UCSD-AML1 (cell line): Measurements from ENCODE around the gene GPR42.
A peak's percentile ranks its signal among the peaks of the same experiment; 100 is the strongest.

Source experiments
- DNase-seq: peaks from one replicate; lab custom pipeline; 2025; ENCODE audit not compliant: unreplicated experiment; lab: John Stamatoyannopoulos, UW

The GPR42 gene

DNA sequence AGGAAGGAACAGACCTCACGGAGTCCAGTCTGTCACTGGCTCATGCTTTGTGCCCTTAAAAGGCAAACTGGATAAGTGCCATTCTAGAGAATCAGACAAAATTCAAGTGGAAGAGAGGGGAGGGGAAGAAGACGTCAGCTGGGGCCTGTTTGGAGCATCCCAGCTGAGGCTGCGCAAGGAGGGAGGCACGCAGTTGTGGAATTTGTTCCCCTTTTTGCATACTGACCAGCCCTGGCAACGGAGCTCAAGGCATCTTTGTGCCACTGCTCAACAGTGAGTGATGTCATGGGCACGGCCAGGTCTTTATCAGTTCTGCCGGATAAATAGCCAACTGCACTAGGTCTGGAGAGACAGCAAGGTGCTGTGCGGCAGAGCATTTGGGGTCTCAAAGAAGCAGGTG, at the start of gene GPR42:
GPR42 (plus strand) TSS at position 347 of the 400 bp plus-strand sequence. CDS start 292 bp downstream, outside the sequence.
- DNase-seq: no peak

DNA sequence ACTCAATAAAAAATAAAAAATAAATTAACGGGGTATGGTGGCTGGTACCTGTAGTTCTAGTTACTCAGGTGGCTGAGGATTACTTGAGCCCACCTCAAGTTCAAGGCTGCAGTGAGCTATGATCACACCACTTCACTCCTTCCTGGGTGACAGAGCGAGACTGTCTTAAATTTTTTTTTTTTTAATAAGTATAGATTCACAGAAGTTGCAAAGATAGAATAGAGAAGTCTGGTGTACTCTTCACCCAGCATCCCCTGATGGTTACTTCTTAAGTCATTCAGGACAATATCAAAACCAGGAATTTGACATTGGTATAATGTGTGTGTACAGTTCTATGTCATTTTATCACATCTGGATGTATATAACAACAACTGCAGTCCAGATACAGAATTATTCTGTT, 49.6 kb upstream of the GPR42 start:
- no peak for DNase-seq

DNA sequence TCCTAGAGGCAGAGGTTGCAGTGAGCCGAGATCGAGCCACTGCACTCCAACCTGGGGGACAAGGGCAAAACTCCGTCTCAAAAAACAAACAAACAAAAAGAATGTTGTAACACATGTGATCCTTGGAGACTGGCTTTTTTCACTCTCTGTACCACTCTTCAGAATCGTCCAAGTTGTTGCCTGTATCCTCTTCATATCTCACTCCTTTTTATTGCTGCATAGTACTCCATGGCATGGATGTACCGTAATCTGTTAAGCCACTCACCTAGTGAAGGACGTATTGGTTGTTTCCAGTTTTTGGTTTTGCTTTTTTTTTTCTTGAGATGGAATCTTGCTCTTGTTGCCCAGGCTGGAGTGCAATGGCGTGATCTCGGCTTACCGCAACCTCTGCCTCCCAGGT, 48.9 kb upstream of the GPR42 start:
- DNase-seq: no peak

DNA sequence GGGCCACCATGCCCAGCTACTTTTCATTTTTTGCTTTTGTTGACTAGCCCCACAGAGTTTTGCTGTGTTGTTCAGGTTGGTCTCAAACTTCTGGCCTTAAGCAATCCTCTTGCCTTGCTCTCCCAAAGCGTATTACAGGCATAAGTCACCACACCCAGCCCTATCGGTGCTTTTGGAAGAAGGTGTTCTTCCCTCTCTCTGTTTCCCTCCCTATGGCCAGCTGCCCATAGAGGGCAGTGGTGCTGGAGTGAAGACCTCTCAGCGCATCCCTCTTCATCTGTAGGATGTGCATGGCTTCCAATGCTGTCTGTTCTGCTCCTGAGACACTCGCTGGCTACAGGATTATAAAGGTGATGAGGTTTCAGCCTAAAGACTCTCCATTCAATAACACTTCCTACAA, 43.2 kb upstream of the GPR42 start:
- no peak for DNase-seq

- DNase-seq: peak; percentile 58
These were observed 42.0 kb upstream of the GPR42 start, which contains the start of gene CD22 for GRCh38 chr19:35328851-35329285. Gene CD22, plus strand, starts transcription at chr19:35329187. Its CDS starts 2,854 bp downstream, at chr19:35332041.

- DNase-seq: no peak
These were observed 41.5 kb upstream of the GPR42 start for GRCh38 chr19:35329323-35329722.

DNA sequence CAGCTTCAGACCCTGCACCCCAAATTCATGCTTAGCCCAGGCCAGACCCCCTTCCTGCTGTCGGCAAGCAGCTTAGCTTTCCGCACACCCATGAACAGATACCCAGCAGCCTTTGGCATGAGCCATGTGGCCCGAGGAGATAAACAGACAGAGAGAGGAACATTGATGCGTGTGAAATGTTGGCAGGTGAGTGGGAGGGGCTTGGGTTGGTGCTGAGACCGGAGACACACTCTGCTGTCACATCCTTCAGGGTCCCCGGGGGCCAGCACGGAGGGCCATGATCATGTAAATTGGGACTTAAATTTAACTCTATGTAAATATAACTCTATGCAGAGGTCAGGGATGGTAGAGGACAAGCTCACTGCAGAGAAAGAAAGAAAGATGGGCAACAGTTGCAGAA, 40.4 kb upstream of the GPR42 start:
- DNase-seq: no peak

DNA sequence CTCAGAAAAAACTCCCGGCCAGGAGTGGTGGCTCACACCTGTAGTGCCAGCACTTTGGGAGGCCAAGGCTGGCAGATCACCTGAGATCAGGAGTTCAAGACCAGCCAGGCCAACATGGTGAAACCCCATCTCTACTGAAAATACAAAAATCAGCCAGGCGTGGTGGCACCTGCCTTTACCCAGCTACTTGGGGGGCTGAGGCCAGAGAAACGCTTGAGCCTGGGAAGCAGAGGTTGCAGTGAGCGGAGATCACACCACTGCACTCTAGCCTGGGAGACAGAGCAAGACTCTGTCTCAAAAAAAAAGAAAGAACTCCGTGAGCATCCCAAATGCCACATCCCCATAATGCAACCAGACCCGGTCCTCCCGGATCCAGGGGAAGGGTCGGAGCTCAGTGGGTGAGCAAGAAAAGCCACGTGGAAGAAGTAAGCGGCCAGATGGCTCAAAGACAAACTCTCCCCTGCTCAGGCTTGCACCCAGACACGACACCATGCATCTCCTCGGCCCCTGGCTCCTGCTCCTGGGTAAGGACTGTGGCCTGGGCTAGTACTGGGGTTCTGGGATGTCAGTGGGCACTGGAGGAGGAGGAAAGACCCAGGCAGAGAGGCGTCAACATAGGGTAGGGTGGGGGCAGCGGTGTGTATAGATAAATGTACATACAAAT, 39.2 kb upstream of the GPR42 start:
- no peak for DNase-seq

- no peak for DNase-seq
These were observed 38.1 kb upstream of the GPR42 start for GRCh38 chr19:35332817-35333216.

DNA sequence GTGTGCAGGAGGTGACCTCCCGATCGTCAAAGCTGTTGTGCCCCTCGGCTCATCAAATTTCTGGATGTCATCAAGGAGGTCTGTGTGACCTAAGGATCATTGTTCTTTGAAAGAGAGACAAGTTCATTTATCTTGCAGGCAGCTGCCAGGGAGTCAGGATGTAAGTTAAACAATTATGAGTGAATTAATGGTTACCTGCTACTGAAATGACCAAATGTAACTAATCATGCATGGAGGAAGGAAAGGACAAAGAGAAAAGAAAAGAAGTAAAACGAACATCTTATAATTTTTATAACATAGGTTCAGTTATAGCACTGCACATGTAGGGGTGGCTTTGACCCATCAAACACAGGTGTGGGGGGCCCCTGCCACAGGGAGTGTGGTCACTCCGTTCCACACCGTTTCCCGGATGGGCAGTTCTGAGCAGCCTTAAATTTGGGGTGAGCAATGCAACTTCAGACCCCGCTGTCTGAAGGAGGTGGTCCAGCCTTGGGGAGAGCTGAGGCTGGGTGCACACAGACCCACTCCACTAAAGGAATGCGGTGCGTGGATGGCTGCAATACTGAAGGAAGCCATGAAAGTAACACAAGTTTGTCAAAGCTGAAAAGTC, 36.6 kb upstream of the GPR42 start:
- no peak for DNase-seq

GRCh38 chr19:35336166-35336955, 34.5 kb upstream of the GPR42 start:
- no peak for DNase-seq

DNA sequence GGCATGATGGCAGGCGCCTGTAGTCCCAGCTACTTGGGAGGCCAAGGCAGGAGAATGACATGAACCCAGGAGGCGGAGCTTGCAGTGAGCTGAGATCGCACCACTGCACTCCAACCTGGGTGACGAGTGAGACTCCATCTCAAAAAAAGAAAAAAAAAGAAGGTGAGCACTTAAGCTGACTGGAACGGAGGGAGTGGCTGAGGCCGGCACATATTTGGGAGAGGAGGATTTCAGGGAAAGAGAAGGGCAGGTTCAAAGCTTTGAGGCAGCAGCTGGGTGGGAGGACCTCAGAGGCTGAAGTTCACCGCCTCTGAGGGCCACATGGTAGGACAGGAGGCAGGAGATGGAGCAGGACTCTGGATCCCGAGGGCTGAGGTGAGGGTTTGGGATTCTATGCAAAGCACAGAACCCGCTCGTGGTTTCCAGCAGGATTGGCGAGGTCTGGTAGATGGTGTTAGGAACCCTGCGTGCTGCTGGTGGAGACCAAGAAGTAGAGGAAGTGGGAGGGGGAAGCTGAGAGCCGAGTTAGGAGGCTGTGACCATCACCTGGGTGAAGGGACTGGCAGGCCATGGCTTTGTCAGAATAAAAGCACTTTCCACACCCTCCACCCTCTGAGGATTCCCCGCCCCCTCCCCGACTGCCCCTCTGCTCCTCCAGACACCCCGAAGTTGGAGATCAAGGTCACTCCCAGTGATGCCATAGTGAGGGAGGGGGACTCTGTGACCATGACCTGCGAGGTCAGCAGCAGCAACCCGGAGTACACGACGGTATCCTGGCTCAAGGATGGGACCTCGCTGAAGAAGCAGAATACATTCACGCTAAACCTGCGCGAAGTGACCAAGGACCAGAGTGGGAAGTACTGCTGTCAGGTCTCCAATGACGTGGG, 33.5 kb upstream of the GPR42 start:
- no peak for DNase-seq

DNA sequence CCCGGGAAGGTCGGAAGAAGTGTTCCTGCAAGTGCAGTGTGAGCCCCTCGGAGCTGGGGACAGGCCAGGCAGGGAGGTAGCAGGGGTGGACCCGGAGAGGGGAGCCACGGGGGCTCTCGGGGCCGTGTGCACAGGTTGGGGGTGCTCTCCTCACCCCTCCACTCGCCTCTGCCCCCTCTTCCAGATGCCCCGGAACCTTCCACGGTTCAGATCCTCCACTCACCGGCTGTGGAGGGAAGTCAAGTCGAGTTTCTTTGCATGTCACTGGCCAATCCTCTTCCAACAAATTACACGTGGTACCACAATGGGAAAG, 32.9 kb upstream of the GPR42 start:
- no peak for DNase-seq

- no peak for DNase-seq
These were observed 30.4 kb upstream of the GPR42 start for GRCh38 chr19:35340431-35340830.

DNA sequence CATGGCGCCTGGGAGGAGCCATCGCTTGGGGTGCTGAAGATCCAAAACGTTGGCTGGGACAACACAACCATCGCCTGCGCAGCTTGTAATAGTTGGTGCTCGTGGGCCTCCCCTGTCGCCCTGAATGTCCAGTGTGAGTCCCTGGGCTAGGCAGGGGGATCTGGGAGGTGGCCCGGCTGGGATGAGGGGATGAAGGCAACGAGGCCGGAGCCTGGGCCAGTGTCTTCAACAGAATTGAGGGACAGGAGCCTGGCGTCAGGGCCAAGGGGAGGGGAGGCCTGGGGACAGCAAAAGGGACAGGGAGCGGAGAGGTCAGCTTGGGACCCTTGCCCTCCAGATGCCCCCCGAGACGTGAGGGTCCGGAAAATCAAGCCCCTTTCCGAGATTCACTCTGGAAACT, 29.9 kb upstream of the GPR42 start:
- no peak for DNase-seq

DNA sequence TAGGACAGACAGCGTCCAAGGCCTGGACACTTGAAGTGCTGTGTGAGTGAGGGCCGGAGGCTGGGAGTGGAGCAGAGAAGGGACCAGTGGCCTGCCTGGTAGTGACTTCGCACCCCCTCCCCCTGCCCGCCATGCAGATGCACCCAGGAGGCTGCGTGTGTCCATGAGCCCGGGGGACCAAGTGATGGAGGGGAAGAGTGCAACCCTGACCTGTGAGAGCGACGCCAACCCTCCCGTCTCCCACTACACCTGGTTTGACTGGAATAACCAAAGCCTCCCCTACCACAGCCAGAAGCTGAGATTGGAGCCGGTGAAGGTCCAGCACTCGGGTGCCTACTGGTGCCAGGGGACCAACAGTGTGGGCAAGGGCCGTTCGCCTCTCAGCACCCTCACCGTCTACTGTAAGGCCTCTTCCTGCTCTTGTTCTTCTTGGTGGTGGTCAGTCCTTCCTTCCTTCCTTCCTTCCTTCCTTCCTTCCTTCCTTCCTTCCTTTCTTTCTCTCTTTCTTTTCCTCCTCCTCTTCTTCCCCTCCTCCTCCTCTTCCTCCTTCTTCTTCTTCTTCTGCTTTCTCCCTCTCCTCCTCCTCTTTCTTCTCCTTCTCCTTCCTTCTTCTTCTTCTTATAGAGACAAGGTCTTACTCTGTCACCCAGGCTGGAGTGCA, 29.2 kb upstream of the GPR42 start:
- no peak for DNase-seq

DNA sequence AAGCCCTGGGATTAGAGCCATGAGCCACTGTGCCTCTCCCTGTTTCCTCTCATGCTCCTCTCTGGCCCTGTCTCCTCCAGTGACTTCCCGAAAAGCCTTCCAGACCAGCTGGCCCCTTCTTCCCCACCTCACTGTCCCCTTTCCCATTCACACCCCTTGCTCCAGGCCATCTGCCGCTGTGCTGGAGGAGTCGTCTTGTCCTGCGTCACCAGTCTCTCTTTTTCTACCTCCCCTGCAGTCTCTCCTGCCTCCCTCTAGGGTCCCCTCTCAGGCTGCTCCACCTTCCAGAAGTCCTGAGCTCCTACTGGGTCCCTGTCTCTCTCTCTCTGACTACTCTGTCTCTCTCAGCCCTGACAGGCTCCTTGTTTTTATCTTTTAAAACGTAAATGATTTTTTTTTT, 28.4 kb upstream of the GPR42 start:
- DNase-seq: no peak

- no peak for DNase-seq
These were observed 26.3 kb upstream of the GPR42 start for GRCh38 chr19:35344511-35345031.

DNA sequence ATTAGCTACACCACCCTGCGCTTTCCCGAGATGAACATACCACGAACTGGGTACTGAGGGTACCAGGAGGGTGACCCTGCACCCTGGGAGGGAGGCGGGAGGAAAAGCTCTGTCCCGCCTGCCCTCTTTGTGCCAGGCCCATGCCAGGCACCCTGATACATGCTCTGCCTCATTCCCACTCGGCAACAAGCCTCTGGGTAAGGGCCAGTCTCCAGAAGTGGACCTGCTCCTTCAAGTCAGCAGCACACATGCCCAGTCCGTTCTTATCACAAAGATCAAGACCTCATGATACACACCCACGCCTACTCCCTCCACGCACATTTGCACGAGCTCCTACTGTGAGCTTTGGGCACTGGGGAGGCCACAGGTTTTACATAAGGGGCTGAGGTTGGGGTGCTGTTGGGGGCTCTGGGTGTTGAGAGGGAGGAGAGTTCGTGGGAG, 25.2 kb upstream of the GPR42 start:
- DNase-seq: no peak
